ENCODE data around the gene JARID2. TPM values are rescaled to one million over a fixed set of nuclear protein-coding genes. Genes with fewer than 3 reads are reported as not detected.

JARID2 gene
- polyA plus RNA-seq, 1 donor (not counting 4 experiments of a cell fraction or from before 2014, with no cell fraction given), result 11.0 TPM

GRCh38 chr6:15569035-15569995 is 323.4 kb downstream of the JARID2 start:
- TF ChIP-seq EZH2 (IDR thresholded peaks at IDR 0.05; ENCODE audit: low read length), result no peak
- TF ChIP-seq, protein P1, sequence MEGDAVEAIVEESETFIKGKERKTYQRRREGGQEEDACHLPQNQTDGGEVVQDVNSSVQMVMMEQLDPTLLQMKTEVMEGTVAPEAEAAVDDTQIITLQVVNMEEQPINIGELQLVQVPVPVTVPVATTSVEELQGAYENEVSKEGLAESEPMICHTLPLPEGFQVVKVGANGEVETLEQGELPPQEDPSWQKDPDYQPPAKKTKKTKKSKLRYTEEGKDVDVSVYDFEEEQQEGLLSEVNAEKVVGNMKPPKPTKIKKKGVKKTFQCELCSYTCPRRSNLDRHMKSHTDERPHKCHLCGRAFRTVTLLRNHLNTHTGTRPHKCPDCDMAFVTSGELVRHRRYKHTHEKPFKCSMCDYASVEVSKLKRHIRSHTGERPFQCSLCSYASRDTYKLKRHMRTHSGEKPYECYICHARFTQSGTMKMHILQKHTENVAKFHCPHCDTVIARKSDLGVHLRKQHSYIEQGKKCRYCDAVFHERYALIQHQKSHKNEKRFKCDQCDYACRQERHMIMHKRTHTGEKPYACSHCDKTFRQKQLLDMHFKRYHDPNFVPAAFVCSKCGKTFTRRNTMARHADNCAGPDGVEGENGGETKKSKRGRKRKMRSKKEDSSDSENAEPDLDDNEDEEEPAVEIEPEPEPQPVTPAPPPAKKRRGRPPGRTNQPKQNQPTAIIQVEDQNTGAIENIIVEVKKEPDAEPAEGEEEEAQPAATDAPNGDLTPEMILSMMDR (optimal IDR thresholded peaks at IDR 0.05 in 1 of 3, IDR thresholded peaks at IDR 0.05 in 1 of 3, conservative IDR thresholded peaks at IDR 0.05 in 1 of 3; ENCODE audit: extremely low read depth in 1 of 3, insufficient read depth in 2 of 3, low read length in 3 of 3), result no peak
- Histone ChIP-seq H3K4me2 (ENCODE audit: control insufficient read depth, extremely low read depth, insufficient read depth, low read depth, low read length) (no peak overlapping the region), H3K4me1 (ENCODE audit: control insufficient read depth, extremely low read depth, insufficient read depth, low read length) (no peaks in the 10 kb centered on the region), H4K20me1 (ENCODE audit: control insufficient read depth, extremely low read depth, insufficient read depth, low read length) (no peaks in the 10 kb centered on the region), H3K9ac (ENCODE audit: control insufficient read depth, extremely low read depth, insufficient read depth, low read length) (no peak overlapping the region), H3K27ac (ENCODE audit: control insufficient read depth, insufficient read depth, low read length) (no peak overlapping the region), H3K9me1 (ENCODE audit: control insufficient read depth, extremely low read depth, insufficient read depth, low read length) (no peaks in the 10 kb centered on the region), H2AFZ (ENCODE audit: control insufficient read depth, low read length) (no peak overlapping the region), H3K4me3 (ENCODE audit: control insufficient read depth in 2 of 3, extremely low read depth in 1 of 3, insufficient read depth in 2 of 3, low read depth in 1 of 3, low read length in 3 of 3) (no peak overlapping the region), H3K9me3 (ENCODE audit: control insufficient read depth, low read depth, low read length) (no peaks in the 10 kb centered on the region), H3K79me2 (ENCODE audit: control insufficient read depth, insufficient read depth, low read length) (no peaks in the 10 kb centered on the region), H3K36me3 (ENCODE audit: control insufficient read depth in 2 of 2, extremely low read depth in 1 of 2, insufficient read depth in 2 of 2, low read length in 2 of 2) (no peaks in the 10 kb centered on the region), H3K27me3 (ENCODE audit: control insufficient read depth, extremely low read depth, insufficient read depth, low read length) (no peaks in the 10 kb centered on the region)
- DNase-seq (ENCODE audit: low read depth, low spot score), result no peak
- dilution Hi-C loops (cut with MboI; ENCODE audit: extremely low pct_ligation_motif_present, low sequenced_read_pairs), result no loop called here
- FAIRE-seq, result no peak

DNA sequence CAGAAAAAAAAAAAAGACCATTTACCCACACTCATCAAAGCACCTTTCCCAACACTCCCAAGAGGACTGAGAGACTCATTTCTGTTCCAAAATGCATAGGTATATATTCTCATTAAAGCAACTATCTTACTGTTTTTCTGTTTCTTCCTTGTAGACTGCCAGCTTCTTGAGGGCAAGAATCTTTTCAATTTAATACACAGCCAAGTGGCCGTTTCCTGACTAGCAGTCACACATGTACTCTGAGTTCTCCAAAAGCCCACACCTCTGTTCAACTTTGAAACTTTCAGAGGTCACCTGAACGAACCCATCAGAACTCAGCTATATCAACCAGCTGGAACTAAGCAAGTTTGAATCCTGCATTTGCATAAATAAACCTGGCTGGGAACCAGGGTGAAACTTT is 324.3 kb downstream of the JARID2 start:
- Histone ChIP-seq H3K9ac (ENCODE audit: control insufficient read depth, extremely low read depth, insufficient read depth, low read length) (no peak overlapping the region), H3K27me3 (ENCODE audit: control insufficient read depth, extremely low read depth, insufficient read depth, low read length) (no peaks in the 10 kb centered on the region), H3K79me2 (ENCODE audit: control insufficient read depth, insufficient read depth, low read length) (no peaks in the 10 kb centered on the region), H3K36me3 (ENCODE audit: control insufficient read depth in 2 of 2, extremely low read depth in 1 of 2, insufficient read depth in 2 of 2, low read length in 2 of 2) (no peaks in the 10 kb centered on the region), H3K4me1 (ENCODE audit: control insufficient read depth, extremely low read depth, insufficient read depth, low read length) (no peaks in the 10 kb centered on the region), H3K9me3 (ENCODE audit: control insufficient read depth, low read depth, low read length) (no peaks in the 10 kb centered on the region), H2AFZ (ENCODE audit: control insufficient read depth, low read length) (no peak overlapping the region), H3K9me1 (ENCODE audit: control insufficient read depth, extremely low read depth, insufficient read depth, low read length) (no peaks in the 10 kb centered on the region), H3K4me3 (ENCODE audit: control insufficient read depth in 2 of 3, extremely low read depth in 1 of 3, insufficient read depth in 2 of 3, low read depth in 1 of 3, low read length in 3 of 3) (no peak overlapping the region), H4K20me1 (ENCODE audit: control insufficient read depth, extremely low read depth, insufficient read depth, low read length) (no peaks in the 10 kb centered on the region), H3K4me2 (ENCODE audit: control insufficient read depth, extremely low read depth, insufficient read depth, low read depth, low read length) (no peak overlapping the region), H3K27ac (ENCODE audit: control insufficient read depth, insufficient read depth, low read length) (no peak overlapping the region)
- no peak for TF ChIP-seq EZH2 (IDR thresholded peaks at IDR 0.05; ENCODE audit: low read length)
- TF ChIP-seq, protein P1 (optimal IDR thresholded peaks at IDR 0.05 in 1 of 3, IDR thresholded peaks at IDR 0.05 in 1 of 3, conservative IDR thresholded peaks at IDR 0.05 in 1 of 3; ENCODE audit: extremely low read depth in 1 of 3, insufficient read depth in 2 of 3, low read length in 3 of 3), result no peak
- FAIRE-seq (no peak), DNase-seq (ENCODE audit: low read depth, low spot score) (no peak)
- dilution Hi-C loops (cut with MboI; ENCODE audit: extremely low pct_ligation_motif_present, low sequenced_read_pairs), result no loop called here

Small RNAs within 50 kb of the gene (small RNA-seq; reads per million reads assigned to genes)
- gene RF00001 (ENCODE audit: insufficient read length in 3 of 3, low read depth in 3 of 3, low replicate concordance in 1 of 3) (0 reads per million in 3 experiments), gene RNU6-522P (ENCODE audit: insufficient read length in 3 of 3, low read depth in 3 of 3, low replicate concordance in 1 of 3) (0 reads per million in 3 experiments), gene RNU6-645P (ENCODE audit: insufficient read length in 3 of 3, low read depth in 3 of 3, low replicate concordance in 1 of 3) (0 reads per million in 3 experiments)

Data from keratinocyte (primary cell).